Liver (tissue), 3 donors: ENCODE results near the gene UNKL.

Source experiments
- CTCF ChIP-seq: fragments of 150-350 bp; IDR thresholded peaks from 2 replicates; pipeline ENCODE4 v1.5.1; 2017; ENCODE audit warnings: improper control_type of control experiment, low read depth, low read length; ENCODE audit not compliant: missing input control
- EGR1 ChIP-seq, 2 donors: IDR thresholded peaks; 2 replicates each; pipeline ENCODE4 v1.6.1; 2016 to 2018; ENCODE audit warnings: antibody characterized with exemption in 2 of 2, low read depth in 2 of 2
- FOXA2 ChIP-seq: IDR thresholded peaks from 2 replicates; pipeline ENCODE4 v1.6.1; 2016; ENCODE audit warnings: antibody characterized with exemption
- GABPA ChIP-seq, 2 donors: IDR thresholded peaks in 1 of 2; conservative IDR thresholded peaks in 1 of 2; 2 replicates each; pipeline ENCODE4 v1.6.1; 2016; ENCODE audit warnings: antibody characterized with exemption in 2 of 2, mild to moderate bottlenecking in 1 of 2, moderate library complexity in 1 of 2
- JUND ChIP-seq, 2 donors: IDR thresholded peaks; 2 replicates each; pipeline ENCODE4 v1.6.1; 2016; ENCODE audit warnings: antibody characterized with exemption in 2 of 2
- NR2F2 ChIP-seq: IDR thresholded peaks from 2 replicates; pipeline ENCODE4 v1.6.1; 2016; ENCODE audit warnings: antibody characterized with exemption
- SP1 ChIP-seq: IDR thresholded peaks from 2 replicates; pipeline ENCODE4 v1.6.1; 2018; ENCODE audit warnings: antibody characterized with exemption, mild to moderate bottlenecking
- TAF1 ChIP-seq: conservative IDR thresholded peaks from 2 replicates; pipeline ENCODE4 v1.6.1; 2016; ENCODE audit warnings: antibody characterized with exemption, mild to moderate bottlenecking
- YY1 ChIP-seq: IDR thresholded peaks from 2 replicates; pipeline ENCODE4 v1.6.1; 2016; ENCODE audit warnings: antibody characterized with exemption, mild to moderate bottlenecking
- TF ChIP-seq, protein P1 (sequence below): IDR thresholded peaks from 2 replicates; pipeline ENCODE4 v1.6.1; 2016; ENCODE audit warnings: antibody characterized with exemption
- donor health status: healthy.
- donor health status: healthy.

DNA sequence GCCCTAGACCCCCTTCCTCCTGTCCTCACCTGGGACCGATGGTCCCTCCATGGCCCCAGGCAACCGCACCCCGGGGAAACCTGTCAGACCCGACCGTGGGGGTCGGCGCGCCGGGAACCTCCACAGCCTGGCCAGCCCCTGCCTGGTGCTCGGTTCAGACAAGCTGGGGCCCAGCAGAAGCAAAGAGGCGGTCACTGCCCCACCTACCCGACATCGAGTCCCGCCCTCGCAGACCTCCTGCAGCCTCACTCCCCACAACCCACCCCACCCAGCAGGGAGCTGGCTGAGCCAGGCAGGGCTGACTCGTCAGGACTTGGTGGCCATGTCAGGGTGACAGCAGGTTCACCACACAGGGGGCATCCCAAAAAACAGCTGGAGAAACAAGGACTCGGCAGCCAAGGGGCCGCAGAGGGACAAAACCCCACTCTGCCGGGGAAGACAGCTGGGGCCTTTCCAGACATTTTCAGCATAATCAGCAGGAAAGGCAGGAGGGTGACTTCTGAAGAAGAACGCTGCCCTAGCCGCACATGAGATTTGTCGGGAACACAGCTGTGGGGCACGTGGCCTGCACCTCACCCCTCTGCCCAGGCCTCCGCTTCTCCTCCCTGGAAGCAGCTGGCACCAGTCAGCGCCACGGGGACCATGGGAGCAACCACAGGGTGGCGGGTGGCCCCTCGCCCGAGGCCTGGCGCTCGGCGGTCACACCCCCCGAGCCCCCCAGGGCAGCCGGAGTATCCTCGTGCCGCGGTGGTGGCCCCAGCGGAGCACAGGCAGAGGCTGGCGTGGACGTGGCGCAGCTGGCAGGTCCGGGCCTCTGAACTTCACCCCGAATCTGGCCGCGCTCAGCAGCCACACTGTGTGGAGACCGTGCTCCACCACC lies 39.8 kb downstream of the UNKL start:
- no peak for TF ChIP-seq EGR1 (IDR thresholded peaks at IDR 0.05; ENCODE audit: low read depth in 2 of 2)
- TF ChIP-seq CTCF, result no peak
- no peak for TF ChIP-seq TAF1
- TF ChIP-seq, protein P1, sequence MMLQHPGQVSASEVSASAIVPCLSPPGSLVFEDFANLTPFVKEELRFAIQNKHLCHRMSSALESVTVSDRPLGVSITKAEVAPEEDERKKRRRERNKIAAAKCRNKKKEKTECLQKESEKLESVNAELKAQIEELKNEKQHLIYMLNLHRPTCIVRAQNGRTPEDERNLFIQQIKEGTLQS, result no peak
- no peak for TF ChIP-seq JUND (IDR thresholded peaks at IDR 0.05)
- TF ChIP-seq GABPA (IDR thresholded peaks at IDR 0.05 in 1 of 2, conservative IDR thresholded peaks at IDR 0.05 in 1 of 2), result no peak
- TF ChIP-seq SP1, result no peak
- no peak for TF ChIP-seq FOXA2
- TF ChIP-seq YY1, result no peak
- TF ChIP-seq NR2F2, result no peak
